K562 (cell line): ENCODE results near the gene PHF20. TPM values are rescaled to one million over a fixed set of nuclear protein-coding genes. Genes with fewer than 3 reads are reported as not detected.

Experiments used
- CC2D1A ChIP-seq: fragments of 450-650 bp; IDR thresholded peaks from 2 replicates; pipeline ENCODE4 v1.6.1; 2017; ENCODE audit warnings: mild to moderate bottlenecking
- CTBP1 ChIP-seq: fragments of 450-650 bp; IDR thresholded peaks from 2 replicates; pipeline ENCODE4 v1.6.1; 2016; ENCODE audit warnings: borderline replicate concordance
- EP400 ChIP-seq: fragments of 450-650 bp; IDR thresholded peaks from 2 replicates; pipeline ENCODE4 v1.6.1; 2017; ENCODE audit warnings: antibody characterized with exemption, mild to moderate bottlenecking, moderate library complexity
- GTF2A2 ChIP-seq: IDR thresholded peaks from 2 replicates; pipeline ENCODE4 v1.6.1; 2016; ENCODE audit warnings: mild to moderate bottlenecking, missing genetic modification characterization, missing compliant biosample characterization
- HDGF ChIP-seq: fragments of 450-650 bp; IDR thresholded peaks from 2 replicates; pipeline ENCODE4 v1.6.1; 2016
- HNRNPUL1 ChIP-seq: fragments of 200-400 bp; formaldehyde crosslinking; IDR thresholded peaks from 2 replicates; pipeline ENCODE4 v1.6.1; 2017; ENCODE audit warnings: low read length
- HSF4 ChIP-seq: fragments of 250-450 bp; sonication (Bioruptor Pico); IDR thresholded peaks from 2 replicates; pipeline ENCODE4 v2.1.2; 2022; ENCODE audit warnings: mild to moderate bottlenecking, moderate library complexity, borderline replicate concordance
- MCM7 ChIP-seq, 2 experiments: fragments of 450-650 bp; IDR thresholded peaks; 2 replicates each; pipeline ENCODE4 v1.6.1; 2016 to 2018
- NCOA2 ChIP-seq, 2 experiments: fragments of 450-650 bp; IDR thresholded peaks; 2 replicates each; pipeline ENCODE4 v1.6.1; 2018; ENCODE audit warnings: mild to moderate bottlenecking in 2 of 2, moderate library complexity in 1 of 2; ENCODE audit not compliant: partially characterized antibody in 2 of 2
- NFATC3 ChIP-seq: fragments of 450-650 bp; IDR thresholded peaks from 2 replicates; pipeline ENCODE4 v1.6.1; 2017; ENCODE audit warnings: mild to moderate bottlenecking
- PRPF4 ChIP-seq: fragments of 200-400 bp; formaldehyde crosslinking; IDR thresholded peaks from one replicate; pipeline ENCODE4 v1.6.1; 2017; ENCODE audit warnings: low read length, low read depth, mild to moderate bottlenecking; ENCODE audit not compliant: insufficient read depth, poor library complexity, severe bottlenecking
- SAP30 ChIP-seq: fragments of 200-600 bp; sonication (generic); IDR thresholded peaks from 2 replicates; pipeline ENCODE4 v1.6.1; 2012; ENCODE audit warnings: borderline replicate concordance, low read depth, mild to moderate bottlenecking, moderate library complexity, low read length, control low read depth, inconsistent platforms; ENCODE audit not compliant: insufficient read depth, poor library complexity, severe bottlenecking
- SMARCC2 ChIP-seq: fragments of 450-650 bp; IDR thresholded peaks from 2 replicates; pipeline ENCODE4 v1.6.1; 2017; ENCODE audit warnings: antibody characterized with exemption, moderate library complexity, mild to moderate bottlenecking, low read depth
- SREBF1 ChIP-seq: fragments of 150-350 bp; IDR thresholded peaks from 2 replicates; pipeline ENCODE4 v1.6.1; 2014; ENCODE audit warnings: antibody characterized with exemption, low read depth, low read length, borderline replicate concordance
- STAT5B ChIP-seq: fragments of 250-450 bp; sonication (Bioruptor Pico); IDR thresholded peaks from 2 replicates; pipeline ENCODE4 v1.8.0; 2021; ENCODE audit warnings: mild to moderate bottlenecking, inconsistent platforms
- TAF9B ChIP-seq: fragments of 450-650 bp; IDR thresholded peaks from 2 replicates; pipeline ENCODE4 v1.6.1; 2018; ENCODE audit warnings: mild to moderate bottlenecking; ENCODE audit not compliant: partially characterized antibody
- TCFL5 ChIP-seq: fragments of 250-450 bp; sonication (Bioruptor Pico); conservative IDR thresholded peaks from 2 replicates; pipeline ENCODE4 v1.6.1; 2021; ENCODE audit warnings: mild to moderate bottlenecking, moderate library complexity, matching md5 sums
- ZC3H8 ChIP-seq: fragments of 450-650 bp; IDR thresholded peaks from 2 replicates; pipeline ENCODE4 v1.6.1; 2017
- ZKSCAN8 ChIP-seq: fragments of 200-800 bp; sonication (Bioruptor generic); IDR thresholded peaks from 2 replicates; pipeline ENCODE4 v1.6.1; 2016; ENCODE audit warnings: missing genetic modification characterization, missing compliant biosample characterization
- ZNF134 ChIP-seq: fragments of 250-450 bp; sonication (Bioruptor Pico); conservative IDR thresholded peaks from 2 replicates; pipeline ENCODE4 v1.4.0; 2020
- ZNF146 ChIP-seq: IDR thresholded peaks from one replicate; pipeline ENCODE4 v1.6.1; 2018; ENCODE audit warnings: missing compliant biosample characterization; ENCODE audit not compliant: unreplicated experiment
- ZNF384 ChIP-seq: IDR thresholded peaks from 2 replicates; pipeline ENCODE4 v1.6.1; 2012; ENCODE audit warnings: low read depth, low read length, improper control_type of control experiment
- polyA plus RNA-seq, 8 experiments: library from polyadenylated mRNA; depleted of rRNA in 4 of 8; stranded (reverse) in 5 of 8; unstranded in 3 of 8; fragments of >200 nt; fragmentation: Nextera tagmentation in 2 of 8; fragmentation: Illumina TruSeq in 1 of 8; extraction: Ambion mirVana in 2 of 8; extraction: Trizol in 1 of 8; gene quantifications; 2 replicates each; pipeline versions ENCODE4 v1.2.1 to v1.2.3, GENCODE V29; 2011 to 2014; ENCODE audit warnings: inconsistent platforms in 1 of 8, missing spikeins in 1 of 8
- total RNA-seq, 7 experiments: library from RNA; depleted of rRNA in 6 of 7; stranded (reverse); fragments of >200 nt in 6 of 7; fragmentation: Illumina TruSeq in 2 of 7; extraction: Trizol in 2 of 7; gene quantifications; 2 replicates each; pipeline versions ENCODE4 v1.2.1 to v1.2.3, GENCODE V29; 2011 to 2021; ENCODE audit warnings: low replicate concordance in 1 of 7
- TF ChIP-seq, protein P1 (sequence below), 2 experiments: IDR thresholded peaks; 2 replicates each; pipeline ENCODE4 v1.6.1; 2012; ENCODE audit warnings: improper control_type of control experiment in 2 of 2, low read depth in 2 of 2, low read length in 2 of 2, borderline replicate concordance in 1 of 2
- TF ChIP-seq, protein P2 (sequence below): sonication (generic); formaldehyde crosslinking; IDR thresholded peaks from 2 replicates; pipeline ENCODE4 v1.8.0; 2022; ENCODE audit warnings: missing genetic modification reagents, mild to moderate bottlenecking, moderate library complexity, borderline replicate concordance
- TF ChIP-seq, protein P3 (sequence below): sonication (generic); formaldehyde crosslinking; IDR thresholded peaks from 2 replicates; pipeline ENCODE4 v1.8.0; 2022; ENCODE audit warnings: mild to moderate bottlenecking, low read depth, missing genetic modification reagents
- TF ChIP-seq, protein P4 (sequence below): sonication (generic); formaldehyde crosslinking; IDR thresholded peaks from 2 replicates; pipeline ENCODE4 v1.8.1; 2022; ENCODE audit warnings: missing genetic modification reagents

Gene PHF20
- total and polyA plus RNA-seq, 9 of the 15 experiments (the other 6 are each of a cell fraction or from before 2014, with no cell fraction given), result 49.9 to 196 (median 70.7) TPM

DNA sequence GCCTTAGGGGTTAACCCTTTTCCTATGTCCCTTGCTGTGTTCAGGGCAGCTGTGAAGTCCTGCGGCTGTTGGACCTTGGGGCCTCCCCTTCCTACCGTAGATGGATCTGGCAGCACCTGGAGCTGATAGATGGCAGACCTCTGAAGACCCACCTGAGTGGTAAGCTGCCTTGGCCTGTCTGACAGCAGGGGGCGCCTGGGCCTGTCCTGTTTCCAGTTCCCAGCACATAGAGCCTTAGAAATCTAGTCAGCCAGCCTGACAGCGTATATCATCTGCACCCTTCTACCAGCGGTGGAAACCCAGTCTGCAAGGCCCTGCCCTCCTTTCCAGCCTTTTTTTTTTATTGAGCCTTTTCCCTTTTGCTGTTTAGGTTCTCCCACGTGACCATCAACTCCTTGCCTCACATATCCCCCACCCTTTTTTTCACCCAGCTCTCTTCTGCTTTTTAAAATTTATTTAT, 223.2 kb downstream of the PHF20 start (continued):
- TF ChIP-seq SAP30, result no peak
- no peak for TF ChIP-seq ZNF134 (CRISPR knock-in tag)
- TF ChIP-seq SREBF1, result no peak
- no peak for TF ChIP-seq SMARCC2
- no peak for TF ChIP-seq HNRNPUL1
- TF ChIP-seq ZKSCAN8, result no peak
- TF ChIP-seq, protein P1, sequence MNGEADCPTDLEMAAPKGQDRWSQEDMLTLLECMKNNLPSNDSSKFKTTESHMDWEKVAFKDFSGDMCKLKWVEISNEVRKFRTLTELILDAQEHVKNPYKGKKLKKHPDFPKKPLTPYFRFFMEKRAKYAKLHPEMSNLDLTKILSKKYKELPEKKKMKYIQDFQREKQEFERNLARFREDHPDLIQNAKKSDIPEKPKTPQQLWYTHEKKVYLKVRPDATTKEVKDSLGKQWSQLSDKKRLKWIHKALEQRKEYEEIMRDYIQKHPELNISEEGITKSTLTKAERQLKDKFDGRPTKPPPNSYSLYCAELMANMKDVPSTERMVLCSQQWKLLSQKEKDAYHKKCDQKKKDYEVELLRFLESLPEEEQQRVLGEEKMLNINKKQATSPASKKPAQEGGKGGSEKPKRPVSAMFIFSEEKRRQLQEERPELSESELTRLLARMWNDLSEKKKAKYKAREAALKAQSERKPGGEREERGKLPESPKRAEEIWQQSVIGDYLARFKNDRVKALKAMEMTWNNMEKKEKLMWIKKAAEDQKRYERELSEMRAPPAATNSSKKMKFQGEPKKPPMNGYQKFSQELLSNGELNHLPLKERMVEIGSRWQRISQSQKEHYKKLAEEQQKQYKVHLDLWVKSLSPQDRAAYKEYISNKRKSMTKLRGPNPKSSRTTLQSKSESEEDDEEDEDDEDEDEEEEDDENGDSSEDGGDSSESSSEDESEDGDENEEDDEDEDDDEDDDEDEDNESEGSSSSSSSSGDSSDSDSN (IDR thresholded peaks at IDR 0.05; ENCODE audit: borderline replicate concordance in 1 of 2, low read depth in 2 of 2, low read length in 2 of 2), result no peak
- TF ChIP-seq MCM7 (IDR thresholded peaks at IDR 0.05), result no peak
- TF ChIP-seq ZC3H8, result no peak
- no peak for TF ChIP-seq TCFL5
- TF ChIP-seq CTBP1, result peak; percentile 63
- TF ChIP-seq NCOA2 (IDR thresholded peaks at IDR 0.05; ENCODE audit: partially characterized antibody in 2 of 2), result no peak
- TF ChIP-seq, protein P2, sequence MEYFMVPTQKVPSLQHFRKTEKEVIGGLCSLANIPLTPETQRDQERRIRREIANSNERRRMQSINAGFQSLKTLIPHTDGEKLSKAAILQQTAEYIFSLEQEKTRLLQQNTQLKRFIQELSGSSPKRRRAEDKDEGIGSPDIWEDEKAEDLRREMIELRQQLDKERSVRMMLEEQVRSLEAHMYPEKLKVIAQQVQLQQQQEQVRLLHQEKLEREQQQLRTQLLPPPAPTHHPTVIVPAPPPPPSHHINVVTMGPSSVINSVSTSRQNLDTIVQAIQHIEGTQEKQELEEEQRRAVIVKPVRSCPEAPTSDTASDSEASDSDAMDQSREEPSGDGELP, result peak; percentile 46; the same call in 1 of the 2 replicates
- TF ChIP-seq ZNF146 (CRISPR knock-in tag), result no peak
- no peak for TF ChIP-seq TAF9B
- no peak for TF ChIP-seq EP400
- no peak for TF ChIP-seq STAT5B (CRISPR knock-in tag)
- no peak for TF ChIP-seq GTF2A2 (tag)
- TF ChIP-seq NFATC3, result no peak
- peak; percentile 63; the same call in 1 of the 2 replicates for TF ChIP-seq ZNF384
- TF ChIP-seq PRPF4, result no peak
- TF ChIP-seq HSF4, result no peak
- TF ChIP-seq, protein P3, sequence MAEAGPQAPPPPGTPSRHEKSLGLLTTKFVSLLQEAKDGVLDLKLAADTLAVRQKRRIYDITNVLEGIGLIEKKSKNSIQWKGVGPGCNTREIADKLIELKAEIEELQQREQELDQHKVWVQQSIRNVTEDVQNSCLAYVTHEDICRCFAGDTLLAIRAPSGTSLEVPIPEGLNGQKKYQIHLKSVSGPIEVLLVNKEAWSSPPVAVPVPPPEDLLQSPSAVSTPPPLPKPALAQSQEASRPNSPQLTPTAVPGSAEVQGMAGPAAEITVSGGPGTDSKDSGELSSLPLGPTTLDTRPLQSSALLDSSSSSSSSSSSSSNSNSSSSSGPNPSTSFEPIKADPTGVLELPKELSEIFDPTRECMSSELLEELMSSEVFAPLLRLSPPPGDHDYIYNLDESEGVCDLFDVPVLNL, result no peak
- TF ChIP-seq CC2D1A, result peak; percentile 85
- TF ChIP-seq, protein P4, sequence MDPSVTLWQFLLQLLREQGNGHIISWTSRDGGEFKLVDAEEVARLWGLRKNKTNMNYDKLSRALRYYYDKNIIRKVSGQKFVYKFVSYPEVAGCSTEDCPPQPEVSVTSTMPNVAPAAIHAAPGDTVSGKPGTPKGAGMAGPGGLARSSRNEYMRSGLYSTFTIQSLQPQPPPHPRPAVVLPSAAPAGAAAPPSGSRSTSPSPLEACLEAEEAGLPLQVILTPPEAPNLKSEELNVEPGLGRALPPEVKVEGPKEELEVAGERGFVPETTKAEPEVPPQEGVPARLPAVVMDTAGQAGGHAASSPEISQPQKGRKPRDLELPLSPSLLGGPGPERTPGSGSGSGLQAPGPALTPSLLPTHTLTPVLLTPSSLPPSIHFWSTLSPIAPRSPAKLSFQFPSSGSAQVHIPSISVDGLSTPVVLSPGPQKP (CRISPR knock-in tag), result no peak
- no peak for TF ChIP-seq HDGF
